AG04449 (cell line): ENCODE results near the gene SLIT1.
A peak's percentile ranks its signal among the peaks of the same experiment; 100 is the strongest.

Experiments used
- CTCF ChIA-PET: fragments of 350-600 bp; formaldehyde crosslinking; extraction: SDS; loops from one replicate; lab custom pipeline; 2021; ENCODE audit warnings: antibody characterized with exemption; lab: Yijun Ruan, JAX
- POLR2A ChIA-PET: fragments of 400-600, 350-600 bp; formaldehyde crosslinking; extraction: SDS; loops from one replicate; lab custom pipeline; 2020; ENCODE audit warnings: antibody characterized with exemption, inconsistent platforms; lab: Yijun Ruan, JAX
- DNase-seq: peaks from one replicate; pipeline ENCODE4 v3.0.0-alpha.2; 2010; ENCODE audit warnings: low read depth, low spot score
- H3K4me3 ChIP-seq: 2 replicates; pipeline ENCODE4 v1.5.1; 2011; ENCODE audit warnings: low read depth, mild to moderate bottlenecking, control low read depth, low read length
- CTCF ChIP-seq: IDR thresholded peaks from one replicate; pipeline ENCODE4 v1.5.1; 2011; ENCODE audit warnings: mild to moderate bottlenecking, moderate library complexity, low read length, control low read depth, inconsistent platforms; ENCODE audit not compliant: insufficient read depth; ENCODE audit errors: missing control alignments

Gene SLIT1

GRCh38 chr10:97217299-97217698 lies 31.5 kb upstream of the SLIT1 start:
- CTCF ChIA-PET: interaction anchor here (1.2 to 38.4 kb wide), 5 partner anchors 4 to 180 kb away, joined by 3 to 1063 read pairs (median 860); no protein-coding TSS in a partner anchor
- POLR2A ChIA-PET: no interaction called here
- H3K4me3 ChIP-seq: no peak overlapping the region

GRCh38 chr10:97215619-97216260 lies 30.0 kb upstream of the SLIT1 start:
- H3K4me3 ChIP-seq: no peak overlapping the region
- ChIA-PET CTCF (interaction anchor here (36.6 to 38.4 kb wide), 3 partner anchors 6 to 135 kb away, joined by 860 to 1063 read pairs (median 860); no protein-coding TSS in a partner anchor), POLR2A (no interaction called here)
- no peak for TF ChIP-seq CTCF
- no peak for DNase-seq

More at GRCh38 chr10:97217299-97217698, 31.5 kb upstream of the SLIT1 start:
- no peak for DNase-seq
- no peak for TF ChIP-seq CTCF

GRCh38 chr10:97213431-97213830 lies 27.7 kb upstream of the SLIT1 start:
- ChIA-PET POLR2A (no interaction called here), CTCF (interaction anchor here (1.3 to 38.4 kb wide), 4 partner anchors 5 to 163 kb away, joined by 3 to 1063 read pairs (median 860); no protein-coding TSS in a partner anchor)
- TF ChIP-seq CTCF: no peak
- no peak for DNase-seq
- no peak overlapping the region for H3K4me3 ChIP-seq

- CTCF ChIA-PET: interaction anchor here (1.0 to 38.4 kb wide), 44 partner anchors 3 to 836 kb away, joined by 3 to 1063 read pairs (median 5); partner anchors contain the start of gene ARHGAP19
- no peak overlapping the region for H3K4me3 ChIP-seq
- no peak for DNase-seq
- no peak for TF ChIP-seq CTCF
- POLR2A ChIA-PET: no interaction called here
These were observed 25.5 kb upstream of the SLIT1 start for GRCh38 chr10:97211229-97211628.

GRCh38 chr10:97210543-97210960 lies 24.8 kb upstream of the SLIT1 start:
- DNase-seq: no peak
- peak; percentile 91 for TF ChIP-seq CTCF
- H3K4me3 ChIP-seq: no peak overlapping the region
- ChIA-PET POLR2A (no interaction called here), CTCF (interaction anchor here (0.7 to 38.4 kb wide), 61 partner anchors 2 to 842 kb away, joined by 3 to 1063 read pairs (median 4); partner anchors contain the start of genes ARHGAP19 and FRAT1)

GRCh38 chr10:97207756-97208346 lies 22.1 kb upstream of the SLIT1 start:
- DNase-seq: no peak
- H3K4me3 ChIP-seq: no peak overlapping the region
- POLR2A ChIA-PET: no interaction called here
- TF ChIP-seq CTCF: no peak
- CTCF ChIA-PET: interaction anchor here (0.7 to 38.4 kb wide), 6 partner anchors 0 to 170 kb away, joined by 3 to 1063 read pairs (median 432); no protein-coding TSS in a partner anchor
